GM12878 (cell line): ENCODE data around the gene IL4. TPM values are rescaled to one million over a fixed set of nuclear protein-coding genes. Genes with fewer than 3 reads are reported as not detected.

ENCODE experiments used
- ATAC-seq: fragments of 200-7000 bp; cut with Tn5 transposase; 3 replicates; pipeline ENCODE4 v1.9.1; 2020; ENCODE audit warnings: mild to moderate bottlenecking, moderate library complexity
- BruUV-seq: library from RNA; stranded (reverse); fragments of 400-500 nt; replicated peaks from 2 replicates; lab custom pipeline; 2021; lab: Mats Ljungman, UMichigan
- CTCF ChIA-PET: fragments of 300-600 bp; sonication (Branson Sonifier 250); formaldehyde crosslinking; extraction: SDS; loops from one replicate; lab custom pipeline; 2021; ENCODE audit warnings: inconsistent platforms; lab: Yijun Ruan, JAX
- POLR2A ChIA-PET: fragments of 350-600 bp; formaldehyde crosslinking; extraction: SDS; loops from one replicate; lab custom pipeline; 2021; ENCODE audit warnings: inconsistent platforms; lab: Charles Lee
- RAD21 ChIA-PET: fragments of 300-600 bp; sonication (Branson Sonifier 250); formaldehyde crosslinking; loops from one replicate; lab custom pipeline; 2023; ENCODE audit warnings: antibody characterized with exemption; ENCODE audit not compliant: unreplicated experiment; lab: Charles Lee
- SMC1A ChIA-PET: fragments of 300-600 bp; sonication (Branson Sonifier 250); formaldehyde crosslinking; loops from one replicate; lab custom pipeline; 2023; ENCODE audit not compliant: unreplicated experiment, uncharacterized antibody; lab: Charles Lee
- DNase-seq: peaks from one replicate; pipeline ENCODE4 v3.0.0-alpha.2; 2011; ENCODE audit warnings: low read depth, low spot score
- FAIRE-seq: peaks from 3 replicates; lab custom pipeline; 2011; peaks lifted over from hg19 to GRCh38; lab: Jason Lieb, UNC
- H2AFZ ChIP-seq: 2 replicates; pipeline ENCODE4 v1.6.0; 2011; ENCODE audit warnings: low read depth, low read length, control low read depth; ENCODE audit not compliant: control insufficient read depth
- H3K27ac ChIP-seq: 2 replicates; pipeline ENCODE4 v1.5.1; 2011; ENCODE audit warnings: control low read depth; ENCODE audit not compliant: control insufficient read depth, insufficient read depth
- H3K27me3 ChIP-seq, 2 experiments: replicated peaks in 1 of 2; 2 replicates each; pipeline versions ENCODE4 v1.6.0 to v1.6.1; 2011; ENCODE audit warnings: low read length in 1 of 2; ENCODE audit not compliant: control insufficient read depth in 2 of 2, insufficient read depth in 2 of 2
- H3K36me3 ChIP-seq, 2 experiments: 2 replicates each; pipeline ENCODE4 v1.5.1; 2011; ENCODE audit warnings: low read length in 1 of 2; ENCODE audit not compliant: control insufficient read depth in 2 of 2, insufficient read depth in 2 of 2
- H3K4me1 ChIP-seq: 2 replicates; pipeline ENCODE4 v1.6.1; 2011; ENCODE audit warnings: mild to moderate bottlenecking, low read length, moderate library complexity, mixed read lengths; ENCODE audit not compliant: control insufficient read depth, insufficient read depth
- H3K4me2 ChIP-seq: 2 replicates; pipeline ENCODE4 v1.6.0; 2011; ENCODE audit warnings: control low read depth; ENCODE audit not compliant: control insufficient read depth, insufficient read depth
- H3K4me3 ChIP-seq: fragments of 200-600 bp; sonication (generic); 2 replicates; pipeline ENCODE4 v1.5.1; 2016
- H3K79me2 ChIP-seq: 2 replicates; pipeline ENCODE4 v1.6.0; 2011; ENCODE audit warnings: low read length; ENCODE audit not compliant: control insufficient read depth, insufficient read depth
- H3K9ac ChIP-seq: 2 replicates; pipeline ENCODE4 v1.8.0; 2011; ENCODE audit warnings: low read length, control low read depth, mixed read lengths; ENCODE audit not compliant: control insufficient read depth, insufficient read depth
- H3K9me3 ChIP-seq: replicated peaks from 3 replicates; pipeline ENCODE4 v1.5.1; 2011; ENCODE audit warnings: mild to moderate bottlenecking, low read length; ENCODE audit not compliant: control insufficient read depth, insufficient read depth
- H4K20me1 ChIP-seq: 2 replicates; pipeline ENCODE4 v1.6.0; 2011; ENCODE audit not compliant: control insufficient read depth, insufficient read depth
- ATF2 ChIP-seq: IDR thresholded peaks from 2 replicates; pipeline ENCODE4 v1.6.1; 2012; ENCODE audit warnings: low read length, inconsistent platforms
- BACH1 ChIP-seq: fragments of 450-650 bp; IDR thresholded peaks from 2 replicates; pipeline ENCODE4 v1.6.1; 2017; ENCODE audit warnings: mild to moderate bottlenecking, borderline replicate concordance
- BCLAF1 ChIP-seq: fragments of 450-650 bp; IDR thresholded peaks from 2 replicates; pipeline ENCODE4 v1.6.1; 2017; ENCODE audit warnings: antibody characterized with exemption, mild to moderate bottlenecking, moderate library complexity
- CHD2 ChIP-seq: IDR thresholded peaks from 2 replicates; pipeline ENCODE4 v1.6.1; 2011; ENCODE audit warnings: low read depth, low read length, improper control_type of control experiment, borderline replicate concordance
- GATAD2B ChIP-seq: fragments of 450-650 bp; conservative IDR thresholded peaks from 2 replicates; pipeline ENCODE4 v1.6.1; 2017; ENCODE audit warnings: low read depth, mild to moderate bottlenecking, moderate library complexity
- HDAC2 ChIP-seq: fragments of 200-600 bp; sonication (generic); IDR thresholded peaks from 2 replicates; pipeline ENCODE4 v1.6.1; 2017
- HSF1 ChIP-seq: fragments of 150-350 bp; IDR thresholded peaks from 2 replicates; pipeline ENCODE4 v1.6.1; 2014; ENCODE audit warnings: mild to moderate bottlenecking, low read depth, low read length
- KAT2A ChIP-seq: conservative IDR thresholded peaks from 2 replicates; pipeline ENCODE4 v1.6.1; 2011; ENCODE audit warnings: low read depth, low read length; ENCODE audit not compliant: control insufficient read depth
- MTA2 ChIP-seq: fragments of 450-650 bp; IDR thresholded peaks from 2 replicates; pipeline ENCODE4 v1.6.1; 2016; ENCODE audit warnings: low read depth, mild to moderate bottlenecking, moderate library complexity
- NFIC ChIP-seq: IDR thresholded peaks from 2 replicates; pipeline ENCODE4 v1.6.1; 2012; ENCODE audit warnings: low read depth, mild to moderate bottlenecking, inconsistent platforms, low read length, moderate library complexity
- RB1 ChIP-seq: fragments of 450-650 bp; formaldehyde crosslinking; IDR thresholded peaks from 2 replicates; pipeline ENCODE4 v1.6.1; 2017; ENCODE audit warnings: mild to moderate bottlenecking, borderline replicate concordance
- RCOR1 ChIP-seq: conservative IDR thresholded peaks from 2 replicates; pipeline ENCODE4 v1.6.1; 2012; ENCODE audit warnings: low read depth, low read length, improper control_type of control experiment
- RELA ChIP-seq: fragments of 450-650 bp; IDR thresholded peaks from 2 replicates; pipeline ENCODE4 v1.8.0; 2014; ENCODE audit warnings: borderline replicate concordance; ENCODE audit not compliant: partially characterized antibody
- USF1 ChIP-seq: IDR thresholded peaks from 2 replicates; pipeline ENCODE4 v1.6.1; 2011; ENCODE audit warnings: borderline replicate concordance, low read depth, mild to moderate bottlenecking, moderate library complexity, mixed read lengths, low read length; ENCODE audit not compliant: insufficient read depth; ENCODE audit errors: extremely low read length
- WGBS: methylation state at CpG from one replicate; pipeline ENCODE4 v1.1.6; 2016; ENCODE audit warnings: low lambda C conversion rate; ENCODE audit not compliant: insufficient replicate concordance, insufficient coverage; ENCODE audit errors: missing lambda C conversion rate; 5-methylcytosine and 5-hydroxymethylcytosine counted together
- in situ Hi-C: fragments of 300-500 bp; cut with MboI; formaldehyde crosslinking; loops from 9 replicates; pipeline ENCODE4 v1.14.3; 2018; ENCODE audit warnings: mixed read lengths
- intact Hi-C: fragments of 100-400 bp; cut with micrococcal nuclease; formaldehyde crosslinking; loops from one replicate; pipeline ENCODE4 v1.14.2; 2022; ENCODE audit not compliant: unreplicated experiment
- polyA plus RNA-seq, 11 experiments: library from polyadenylated mRNA; depleted of rRNA in 4 of 11; unstranded in 6 of 11; stranded (reverse) in 5 of 11; fragments of >200 nt; fragmentation: Nextera tagmentation in 4 of 11; fragmentation: Illumina TruSeq in 1 of 11; extraction: Ambion mirVana in 4 of 11; extraction: Trizol in 1 of 11; gene quantifications; 1 replicate in 1 of 11; 2 replicates in 10 of 11; pipeline versions ENCODE4 v1.2.1 to v1.2.3, GENCODE V29; 2011 to 2016; ENCODE audit warnings: inconsistent platforms in 2 of 11, missing spikeins in 2 of 11, low read depth in 1 of 11
- total RNA-seq, 4 experiments: library from RNA; depleted of rRNA in 3 of 4; stranded (reverse); fragments of >200 nt in 3 of 4; fragmentation: Illumina TruSeq in 1 of 4; extraction: Trizol in 1 of 4; gene quantifications; 2 replicates each; pipeline versions ENCODE4 v1.2.1 to v1.2.3, GENCODE V29; 2013 to 2021

Gene IL4
- total and polyA plus RNA-seq, 10 of the 15 experiments (the other 5 are each of a cell fraction or from before 2014, with no cell fraction given) = 0.20 to 0.80 (median 0.50) TPM; not detected in 7

- no peak for FAIRE-seq
- in situ Hi-C loops = no loop called here
- Histone ChIP-seq H3K36me3 (no peaks in the 10 kb centered on the region), H3K9ac (no peak overlapping the region), H4K20me1 (no peaks in the 10 kb centered on the region), H2AFZ (no peak overlapping the region), H3K4me2 (no peak overlapping the region), H3K79me2 (no peaks in the 10 kb centered on the region), H3K4me3 (no peak overlapping the region), H3K27me3 (no peaks in the 10 kb centered on the region), H3K4me1 (peaks cover 24% of the 10 kb centered on the region), H3K27ac (no peak overlapping the region), H3K9me3 (no peaks in the 10 kb centered on the region)
- no TSS peak for BruUV-seq
- ChIA-PET POLR2A (interaction anchor here (10.8 kb wide), 1 partner anchor 7 kb away, joined by 118 read pairs; the partner anchor contains the start of gene IL4), CTCF (no interaction called here), SMC1A (interaction anchor here (1.3 to 12.1 kb wide), 3 partner anchors 7 to 22 kb away, joined by 3 to 156 read pairs (median 4); partner anchors contain the start of gene IL4), RAD21 (interaction anchor here (1.4 kb wide), 1 partner anchor 27 kb away, joined by 5 read pairs; no protein-coding TSS in a partner anchor)
- ATAC-seq = no peak
- intact Hi-C loops = no loop called here
- 86% methylated on average over 17 of the region's 22 CpGs for WGBS
- no peak for DNase-seq
- no peak for TF ChIP-seq USF1
- no peak for TF ChIP-seq HDAC2
- no peak for TF ChIP-seq MTA2
- TF ChIP-seq ATF2 = no peak
- TF ChIP-seq RCOR1 = no peak
- TF ChIP-seq BCLAF1 = no peak
- no peak for TF ChIP-seq BACH1
- TF ChIP-seq RELA = no peak
- TF ChIP-seq NFIC = no peak
- no peak for TF ChIP-seq GATAD2B
- no peak for TF ChIP-seq HSF1
- TF ChIP-seq CHD2 = no peak
- TF ChIP-seq RB1 = no peak
- no peak for TF ChIP-seq KAT2A
These were observed 5.8 kb upstream of the IL4 start for GRCh38 chr5:132667761-132668705.
